Neuron (in vitro differentiated cells): ENCODE results near the gene ELOVL6.
"Not testable (repeated sequence)": the region's sequence is repeated elsewhere in the genome, so short reads cannot be mapped to it uniquely, and the experiment has no call there.

Source experiments
- H2AFZ ChIP-seq: one replicate; pipeline ENCODE4 v1.6.1; 2013; ENCODE audit warnings: low read depth, mild to moderate bottlenecking, inconsistent platforms, low read length, moderate library complexity
- H3K27me3 ChIP-seq: one replicate; pipeline ENCODE4 v1.6.1; 2013; ENCODE audit warnings: low read length; ENCODE audit not compliant: insufficient read depth
- H3K36me3 ChIP-seq: one replicate; pipeline ENCODE4 v1.6.1; 2013; ENCODE audit warnings: low read length; ENCODE audit not compliant: insufficient read depth
- H3K4me1 ChIP-seq: one replicate; pipeline ENCODE4 v1.6.1; 2013; ENCODE audit warnings: low read length; ENCODE audit not compliant: insufficient read depth
- H3K4me3 ChIP-seq: 2 replicates; pipeline ENCODE4 v1.5.1; 2013; ENCODE audit warnings: mild to moderate bottlenecking, low read length, moderate library complexity
- H3K9me3 ChIP-seq: one replicate; pipeline ENCODE4 v1.6.1; 2013; ENCODE audit warnings: low read length

ELOVL6 gene

DNA sequence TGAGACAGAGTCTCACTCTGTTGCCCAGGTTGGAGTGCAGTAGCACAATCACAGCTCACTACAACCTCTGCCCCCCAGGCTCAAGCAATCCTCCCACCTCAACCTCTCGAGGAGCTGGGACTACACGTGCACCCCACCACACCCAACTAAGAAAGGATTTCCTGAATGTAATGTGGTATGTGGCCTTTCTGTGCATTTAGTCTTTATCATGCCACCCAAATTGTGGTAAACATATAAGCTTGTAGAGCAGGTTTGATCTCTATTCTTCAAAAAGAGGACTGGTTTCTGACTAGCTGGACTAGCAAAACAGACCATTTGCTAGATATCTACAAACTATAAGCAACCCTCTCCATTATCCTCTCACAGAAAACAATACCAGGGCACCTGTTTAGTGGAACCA is 33.6 kb downstream of the ELOVL6 start:
- Histone ChIP-seq H3K9me3 (no peaks in the 10 kb centered on the region), H3K4me3 (no peak overlapping the region), H3K36me3 (peaks cover 29% of the 10 kb centered on the region), H3K27me3 (no peaks in the 10 kb centered on the region), H2AFZ (no peak overlapping the region), H3K4me1 (no peaks in the 10 kb centered on the region)

DNA sequence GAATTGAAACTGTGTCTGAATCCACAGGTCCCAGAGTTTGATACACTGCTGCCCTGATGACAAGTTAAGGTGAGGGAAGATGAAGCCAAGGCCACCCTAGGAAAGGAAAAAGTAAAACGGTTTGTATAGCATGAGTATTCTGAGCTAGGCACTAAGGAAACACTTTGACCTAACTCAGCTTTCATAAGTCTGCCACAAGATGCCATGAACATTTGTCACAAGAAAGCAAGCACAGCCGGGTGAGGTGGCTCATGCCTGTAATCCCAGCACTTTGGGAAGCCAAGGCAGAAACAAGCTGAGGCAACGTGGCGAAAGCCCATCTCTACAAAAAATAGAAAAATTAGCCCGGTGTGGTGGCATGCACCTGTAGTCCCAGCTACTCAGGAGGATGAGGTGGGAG is 34.2 kb downstream of the ELOVL6 start:
- no peaks in the 10 kb centered on the region for H3K4me1 ChIP-seq
- peaks cover 29% of the 10 kb centered on the region for H3K36me3 ChIP-seq
- no peak overlapping the region for H2AFZ ChIP-seq
- H3K9me3 ChIP-seq: no peaks in the 10 kb centered on the region
- no peak overlapping the region for H3K4me3 ChIP-seq
- no peaks in the 10 kb centered on the region for H3K27me3 ChIP-seq

DNA sequence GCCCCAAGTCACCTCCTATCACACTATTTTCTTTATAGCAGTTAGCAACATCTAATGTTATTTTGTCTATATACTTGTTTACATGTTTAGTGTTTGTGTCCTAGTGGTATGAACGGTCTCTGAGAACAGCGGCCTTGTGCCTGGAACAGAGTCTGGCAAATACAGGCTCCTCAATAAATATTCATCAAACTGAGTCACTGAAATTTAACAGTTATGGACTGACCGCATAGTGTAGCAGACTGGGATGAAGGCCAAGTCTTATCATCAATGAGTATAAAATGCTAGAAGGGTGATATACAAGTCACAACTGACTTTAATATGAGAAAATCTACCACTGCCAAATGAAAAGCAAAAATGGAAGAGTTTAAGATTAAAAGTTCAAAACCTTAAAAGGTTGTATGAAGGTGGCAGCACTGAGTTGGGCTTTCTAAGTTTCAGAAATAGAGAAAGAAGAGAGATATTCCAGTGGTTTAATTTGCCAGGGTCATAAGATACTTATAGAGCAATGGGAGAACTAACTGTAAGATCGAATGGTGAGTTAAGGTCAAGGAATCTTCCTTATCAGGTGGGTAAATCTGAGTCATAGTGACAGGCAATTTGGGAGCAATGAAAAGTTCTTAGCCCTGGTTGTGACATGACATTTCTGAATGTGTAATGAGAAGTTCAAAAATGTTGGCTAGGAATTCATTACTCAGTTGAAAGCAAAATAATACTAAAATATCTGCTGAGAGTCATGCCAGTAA is 34.9 kb downstream of the ELOVL6 start:
- H3K4me1 ChIP-seq: no peaks in the 10 kb centered on the region

DNA sequence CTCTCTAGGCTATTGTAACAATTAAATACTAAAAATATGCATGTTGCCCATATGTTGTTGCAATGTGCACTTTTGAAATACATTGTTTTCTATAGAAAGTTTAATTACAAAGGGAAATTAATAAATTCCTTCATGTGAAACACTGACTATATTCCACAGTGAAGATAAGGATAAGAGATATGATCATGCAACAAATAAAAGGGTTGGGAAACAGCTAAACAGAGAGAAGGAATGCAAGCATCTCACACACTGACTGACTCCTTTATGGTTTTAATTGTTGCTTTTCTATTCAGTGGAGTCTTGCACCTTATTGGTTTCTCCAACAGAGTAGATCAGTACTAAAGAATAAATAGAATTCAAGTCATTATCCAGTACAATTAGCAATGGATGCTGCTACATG is 37.8 kb downstream of the ELOVL6 start:
- H3K4me1 ChIP-seq: peaks cover 9% of the 10 kb centered on the region
- H3K4me3 ChIP-seq: no peak overlapping the region
- H3K27me3 ChIP-seq: no peaks in the 10 kb centered on the region
- no peak overlapping the region for H2AFZ ChIP-seq
- no peaks in the 10 kb centered on the region for H3K9me3 ChIP-seq
- H3K36me3 ChIP-seq: peaks cover 20% of the 10 kb centered on the region

More for the DNA sequence above, 34.9 kb downstream of the ELOVL6 start:
- Histone ChIP-seq H3K4me3 (no peak overlapping the region), H2AFZ (no peak overlapping the region), H3K9me3 (no peaks in the 10 kb centered on the region), H3K27me3 (no peaks in the 10 kb centered on the region), H3K36me3 (peaks cover 29% of the 10 kb centered on the region)

DNA sequence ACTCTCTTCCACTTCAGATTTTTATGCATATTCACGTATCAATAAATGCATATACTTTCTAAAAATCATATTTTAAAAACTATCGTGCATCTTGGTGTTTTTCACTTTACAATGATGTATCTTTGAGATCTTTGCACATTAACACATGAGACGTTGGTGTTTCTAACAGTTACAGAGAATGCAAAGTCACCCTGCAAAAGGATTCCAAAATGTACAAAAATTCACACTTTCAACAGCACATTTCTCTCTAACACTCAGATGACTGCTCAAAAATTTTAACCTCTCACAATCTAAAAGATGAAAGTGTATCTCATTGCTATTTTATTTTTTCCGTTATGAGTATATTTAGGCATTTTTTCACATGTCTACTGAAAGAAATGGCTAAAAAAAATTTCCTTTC is 38.9 kb downstream of the ELOVL6 start:
- no peaks in the 10 kb centered on the region for H3K27me3 ChIP-seq
- H3K4me1 ChIP-seq: peaks cover 10% of the 10 kb centered on the region
- no peak overlapping the region for H2AFZ ChIP-seq
- peaks cover 16% of the 10 kb centered on the region for H3K36me3 ChIP-seq
- H3K9me3 ChIP-seq: no peaks in the 10 kb centered on the region
- H3K4me3 ChIP-seq: no peak overlapping the region

DNA sequence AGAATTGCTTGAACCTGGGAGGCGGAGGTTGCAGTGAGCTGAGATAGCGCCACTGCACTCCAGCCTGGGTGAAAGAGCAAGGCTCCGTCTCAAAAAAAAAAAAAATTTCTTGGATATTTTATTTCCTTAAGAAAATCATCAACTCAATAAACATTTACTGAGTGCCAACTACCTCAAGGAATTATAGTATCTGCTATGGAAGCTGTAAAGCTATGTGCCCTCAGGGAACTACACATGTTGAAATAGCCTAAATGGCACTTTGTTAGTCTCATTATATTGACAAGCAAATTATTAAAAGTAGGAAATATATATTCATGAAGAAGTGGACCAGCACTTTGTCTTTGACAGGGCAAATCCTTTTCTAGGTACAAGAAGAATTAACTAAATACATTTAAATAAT is 40.8 kb downstream of the ELOVL6 start:
- H3K4me3 ChIP-seq: no peak overlapping the region
- H3K27me3 ChIP-seq: no peaks in the 10 kb centered on the region
- H3K36me3 ChIP-seq: peaks cover 6% of the 10 kb centered on the region
- H3K9me3 ChIP-seq: no peaks in the 10 kb centered on the region
- H2AFZ ChIP-seq: no peak overlapping the region
- H3K4me1 ChIP-seq: peaks cover 10% of the 10 kb centered on the region

DNA sequence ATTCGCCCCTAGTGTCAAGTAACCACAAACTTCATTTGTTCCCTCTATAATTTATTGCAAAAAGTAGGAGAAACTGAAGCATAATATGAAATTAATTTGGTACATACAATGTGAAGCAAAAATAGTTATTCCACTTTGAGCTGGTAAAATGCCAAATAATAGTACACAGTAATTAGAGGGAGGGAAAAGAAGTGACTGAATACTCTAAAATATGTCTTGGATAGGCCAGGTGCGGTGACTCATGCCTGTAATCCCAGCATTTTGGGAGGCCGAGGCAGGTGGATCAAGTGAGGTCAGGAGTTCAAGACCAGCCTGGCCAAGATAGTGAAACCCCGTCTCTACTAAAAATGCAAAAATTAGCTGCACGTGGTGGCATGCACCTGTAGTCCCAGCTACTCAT is 41.2 kb downstream of the ELOVL6 start:
- not testable (repeated sequence) for H2AFZ ChIP-seq, H3K36me3 ChIP-seq

DNA sequence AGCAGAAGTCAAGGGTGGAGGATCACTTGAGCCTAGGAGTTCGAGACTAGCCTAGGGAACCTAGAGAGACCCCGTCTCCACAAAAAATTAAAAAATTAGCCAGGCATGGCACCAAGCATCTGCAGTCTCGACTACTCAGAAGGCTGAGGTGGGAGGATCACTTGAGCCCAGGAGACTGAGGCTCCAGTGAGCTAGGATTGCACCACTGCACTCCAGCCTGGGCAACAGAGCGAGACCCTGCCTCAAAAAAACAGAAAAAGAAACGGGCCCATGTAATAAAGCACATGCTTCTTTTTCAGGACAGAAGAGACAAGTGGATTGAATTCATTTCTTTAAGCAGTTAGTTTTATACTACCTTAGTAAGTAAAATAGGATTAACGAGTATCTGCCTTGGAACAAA is 42.0 kb downstream of the ELOVL6 start:
- Histone ChIP-seq H3K4me3 (no peak overlapping the region), H3K9me3 (no peaks in the 10 kb centered on the region), H2AFZ (no peak overlapping the region), H3K27me3 (no peaks in the 10 kb centered on the region), H3K4me1 (peaks cover 10% of the 10 kb centered on the region), H3K36me3 (no peaks in the 10 kb centered on the region)

More for the DNA sequence above, 41.2 kb downstream of the ELOVL6 start:
- not testable (repeated sequence) for H3K9me3 ChIP-seq, H3K4me1 ChIP-seq, H3K27me3 ChIP-seq, H3K4me3 ChIP-seq

DNA sequence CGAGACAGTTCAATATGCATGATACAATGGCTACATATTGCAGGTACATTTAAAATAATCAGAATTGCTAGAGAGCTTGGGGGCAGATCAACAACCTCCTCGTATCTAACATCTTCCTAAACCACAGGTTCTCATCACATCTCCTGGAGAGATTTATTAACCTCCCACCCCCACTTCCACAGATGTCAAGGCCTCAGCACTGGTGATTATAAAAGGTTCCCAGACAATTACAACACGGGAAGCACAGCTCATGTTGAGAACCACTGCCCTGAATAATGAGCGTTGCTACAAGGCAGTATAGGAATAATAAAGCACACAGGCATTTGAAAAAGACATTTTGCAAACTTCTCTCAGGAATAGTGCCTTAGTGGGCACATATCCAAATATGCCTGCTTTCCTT is 42.8 kb downstream of the ELOVL6 start:
- peaks cover 10% of the 10 kb centered on the region for H3K4me1 ChIP-seq
- H2AFZ ChIP-seq: no peak overlapping the region
- no peaks in the 10 kb centered on the region for H3K27me3 ChIP-seq
- no peaks in the 10 kb centered on the region for H3K36me3 ChIP-seq
- no peak overlapping the region for H3K4me3 ChIP-seq
- H3K9me3 ChIP-seq: no peaks in the 10 kb centered on the region

DNA sequence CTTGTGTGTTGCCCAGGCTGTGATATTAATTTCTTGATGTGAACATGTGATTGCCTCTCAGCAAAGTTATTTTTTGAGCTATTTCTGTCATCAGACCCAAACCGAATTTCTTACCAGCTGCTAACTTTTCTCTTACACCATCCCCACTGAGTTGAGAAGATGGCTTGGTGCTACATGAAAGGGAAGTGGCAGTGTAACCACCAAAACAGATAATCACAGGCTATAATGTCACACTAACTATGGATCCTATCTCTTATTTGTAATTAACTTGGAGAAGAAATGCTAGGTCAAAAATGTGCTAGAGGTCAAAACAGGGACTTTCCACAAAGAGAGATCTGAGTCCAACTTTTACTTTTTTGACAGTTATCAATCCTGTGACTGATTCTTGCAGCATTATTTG is 43.8 kb downstream of the ELOVL6 start:
- H3K4me1 ChIP-seq: peaks cover 10% of the 10 kb centered on the region
- no peaks in the 10 kb centered on the region for H3K36me3 ChIP-seq
- no peak overlapping the region for H2AFZ ChIP-seq
- H3K9me3 ChIP-seq: no peaks in the 10 kb centered on the region
- no peak overlapping the region for H3K4me3 ChIP-seq
- H3K27me3 ChIP-seq: no peaks in the 10 kb centered on the region

DNA sequence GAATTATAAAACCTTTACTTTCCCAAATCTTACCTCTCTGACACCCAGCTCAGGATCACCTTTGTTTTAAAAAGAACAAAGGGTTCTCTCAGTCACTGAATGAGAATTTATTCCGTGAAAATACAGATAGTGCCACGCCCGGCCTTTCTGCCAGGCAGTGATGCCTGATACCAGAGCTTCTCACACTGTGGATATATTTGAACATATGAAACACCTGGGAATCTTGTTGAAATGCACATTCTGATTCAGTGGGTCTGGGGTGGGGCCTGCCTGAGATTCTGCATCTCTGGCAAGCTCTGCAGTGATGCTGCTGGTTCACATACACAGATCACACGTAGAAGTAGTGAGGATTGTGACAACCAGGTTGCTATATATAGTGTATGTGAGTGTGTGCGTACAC is 46.0 kb downstream of the ELOVL6 start:
- H2AFZ ChIP-seq: no peak overlapping the region
- H3K4me3 ChIP-seq: no peak overlapping the region
- H3K36me3 ChIP-seq: peaks cover 5% of the 10 kb centered on the region
- no peaks in the 10 kb centered on the region for H3K9me3 ChIP-seq
- H3K4me1 ChIP-seq: peaks cover 10% of the 10 kb centered on the region
- no peaks in the 10 kb centered on the region for H3K27me3 ChIP-seq

DNA sequence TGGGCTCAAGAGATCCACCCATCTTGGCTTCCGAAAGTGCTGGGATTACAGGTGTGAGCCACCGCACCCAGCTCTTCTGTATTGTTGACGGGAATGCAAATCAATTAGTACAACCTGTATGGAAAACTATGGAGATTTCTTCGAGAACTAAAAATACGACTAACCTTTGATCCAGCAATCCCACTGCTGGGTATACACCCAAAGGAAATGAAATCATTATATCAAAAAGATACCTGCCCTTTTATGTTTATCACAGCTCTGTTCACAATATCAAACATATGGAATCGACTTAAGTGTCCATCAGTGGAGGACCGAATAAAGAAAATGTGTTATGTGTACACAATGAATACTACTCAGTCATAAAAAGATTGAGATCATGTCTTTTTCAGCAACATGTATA is 49.3 kb downstream of the ELOVL6 start:
- peaks cover 7% of the 10 kb centered on the region for H3K36me3 ChIP-seq
- no peaks in the 10 kb centered on the region for H3K27me3 ChIP-seq
- peaks cover 6% of the 10 kb centered on the region for H3K9me3 ChIP-seq
- no peak overlapping the region for H3K4me3 ChIP-seq
- H2AFZ ChIP-seq: no peak overlapping the region
- no peaks in the 10 kb centered on the region for H3K4me1 ChIP-seq

DNA sequence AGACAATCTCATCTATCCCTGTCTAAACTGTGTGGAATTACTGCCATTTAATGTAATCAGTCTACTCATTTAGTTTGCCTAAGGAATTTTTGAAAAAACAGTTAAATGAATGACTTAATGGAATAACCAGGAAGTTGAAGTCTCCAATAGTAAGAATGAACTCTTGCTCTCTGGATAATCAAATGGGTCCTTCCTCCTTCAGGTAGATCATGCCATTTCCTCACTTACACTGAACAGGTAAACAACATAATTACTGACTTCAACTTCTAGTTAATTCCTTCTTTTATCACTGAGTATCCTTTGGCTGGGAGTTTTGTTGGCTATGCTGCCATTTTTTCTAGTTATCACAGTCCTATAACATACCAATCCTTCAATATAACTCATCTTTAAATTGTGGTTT is 56.0 kb downstream of the ELOVL6 start:
- no peak overlapping the region for H3K4me3 ChIP-seq
- H3K27me3 ChIP-seq: no peaks in the 10 kb centered on the region
- H3K9me3 ChIP-seq: peaks cover 8% of the 10 kb centered on the region
- H3K36me3 ChIP-seq: peaks cover 8% of the 10 kb centered on the region
- H2AFZ ChIP-seq: no peak overlapping the region
- H3K4me1 ChIP-seq: no peaks in the 10 kb centered on the region

DNA sequence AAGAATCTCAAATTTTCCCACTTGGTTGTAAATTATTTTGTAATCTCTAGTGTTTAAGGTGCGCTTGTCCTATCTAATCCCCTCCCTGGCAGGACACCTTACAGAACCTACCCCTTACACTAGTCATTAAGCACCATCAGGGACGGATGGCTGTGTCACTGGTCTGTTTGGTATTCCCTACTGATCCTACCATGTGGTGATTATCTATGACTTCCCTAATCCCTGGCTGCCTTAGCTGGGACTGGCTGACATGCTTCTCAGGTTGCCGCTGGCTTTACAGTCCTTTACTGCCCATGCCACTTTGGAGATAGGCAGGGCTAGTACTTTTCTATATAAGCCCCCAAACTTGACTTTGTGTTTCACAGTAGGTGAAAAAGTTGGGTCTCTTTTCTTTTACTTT is 58.6 kb downstream of the ELOVL6 start:
- no peaks in the 10 kb centered on the region for H3K27me3 ChIP-seq
- no peaks in the 10 kb centered on the region for H3K4me1 ChIP-seq
- H3K36me3 ChIP-seq: peaks cover 15% of the 10 kb centered on the region
- H3K4me3 ChIP-seq: no peak overlapping the region
- no peak overlapping the region for H2AFZ ChIP-seq
- peaks cover 2% of the 10 kb centered on the region for H3K9me3 ChIP-seq
